ENCODE measurements around the gene MDGA2. TPM values are rescaled to one million over a fixed set of nuclear protein-coding genes. Genes with fewer than 3 reads are reported as not detected.

Gene MDGA2
- total and polyA plus RNA-seq, 2 of the 8 experiments (the other 6 are each of a cell fraction or from before 2014, with no cell fraction given), result 0.11 to 0.69 TPM

DNA sequence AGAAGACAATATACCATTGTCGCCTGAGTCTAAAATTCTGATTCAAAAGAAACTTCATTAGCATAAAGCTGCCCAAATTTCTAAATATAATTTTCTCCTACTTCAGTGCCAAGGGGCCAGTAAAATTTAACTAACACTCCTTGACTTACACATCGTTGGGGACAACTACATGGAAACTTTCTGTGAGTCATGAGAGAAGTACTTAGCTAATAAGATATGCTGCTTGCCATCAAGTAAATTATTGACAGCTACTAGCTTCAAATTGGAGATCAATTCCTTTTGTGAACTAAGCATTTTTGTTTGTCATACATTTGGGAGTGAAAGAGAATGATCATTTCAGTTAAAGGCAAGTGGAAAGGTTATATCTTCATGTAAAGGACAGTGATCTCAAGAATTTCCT is 373.3 kb downstream of the MDGA2 start:
- Histone ChIP-seq H3K4me2 (ENCODE audit: insufficient read depth in 1 of 2, low read depth in 2 of 2, low read length in 2 of 2) (no peak overlapping the region), H4K91ac (replicated peaks; ENCODE audit: insufficient read length, low read length) (no peak overlapping the region), H3K36me3 (ENCODE audit: control insufficient read depth in 2 of 4, insufficient read depth in 4 of 4, low read length in 3 of 4) (no peaks in the 10 kb centered on the region), H3K4ac (replicated peaks; ENCODE audit: insufficient read length, low read depth, low read length) (no peak overlapping the region), H2BK5ac (ENCODE audit: low read depth, low read length) (no peak overlapping the region), H3K27me3 (replicated peaks in 1 of 4; ENCODE audit: control insufficient read depth in 3 of 4, extremely low read depth in 1 of 4, insufficient read depth in 3 of 4, low read length in 3 of 4) (no peaks in the 10 kb centered on the region), H2AK5ac (ENCODE audit: low read depth, low read length) (no peak overlapping the region), H2BK120ac (replicated peaks; ENCODE audit: low read depth, low read length) (no peak overlapping the region), H3K23ac (ENCODE audit: insufficient read length) (no peak overlapping the region), H3K4me1 (replicated peaks in 1 of 4; ENCODE audit: control insufficient read depth in 3 of 4, insufficient read depth in 4 of 4, low read length in 3 of 4) (no peaks in the 10 kb centered on the region), H3K18ac (ENCODE audit: extremely low read depth, low read length) (no peak overlapping the region), H2BK12ac (ENCODE audit: low read depth, low read length) (no peak overlapping the region), H4K8ac (ENCODE audit: extremely low read depth, insufficient read depth, low read length) (no peak overlapping the region), H4K20me1 (replicated peaks in 1 of 2; ENCODE audit: control insufficient read depth in 1 of 2, insufficient read depth in 2 of 2, low read length in 2 of 2) (no peaks in the 10 kb centered on the region), H4K5ac (ENCODE audit: insufficient read length, low read depth, low read length) (no peak overlapping the region), H3K4me3 (ENCODE audit: extremely low read depth in 1 of 4, insufficient read depth in 2 of 4, low read depth in 3 of 4, low read length in 4 of 4) (no peak overlapping the region), H2BK15ac (ENCODE audit: low read length) (no peak overlapping the region), H3K9ac (replicated peaks in 1 of 4; ENCODE audit: extremely low read depth in 1 of 4, low read depth in 3 of 4, low read length in 3 of 4) (no peak overlapping the region), H2BK20ac (ENCODE audit: low read length) (no peak overlapping the region), H2AFZ (ENCODE audit: low read length) (no peak overlapping the region), H3K56ac (replicated peaks; ENCODE audit: insufficient read length, low read depth, low read length) (no peak overlapping the region), H3K79me1 (ENCODE audit: low read depth, low read length) (no peaks in the 10 kb centered on the region), H3K23me2 (ENCODE audit: low read depth, low read length) (no peaks in the 10 kb centered on the region), H3K27ac (ENCODE audit: low read depth, low read length) (no peak overlapping the region), H3K79me2 (ENCODE audit: control insufficient read depth in 1 of 2, insufficient read depth in 2 of 2, low read length in 2 of 2) (no peaks in the 10 kb centered on the region), H3K9me3 (ENCODE audit: insufficient read depth in 2 of 2, low read depth in 1 of 2, low read length in 1 of 2) (no peaks in the 10 kb centered on the region), H3K14ac (ENCODE audit: insufficient read length) (no peak overlapping the region)
- 82% methylated on average over 2 of the region's 2 CpGs; no CpG with 5 or more reads in 1 of the 2 experiments for WGBS, 2 experiments (ENCODE audit: extremely low coverage in 1 of 2, insufficient coverage in 1 of 2, insufficient read length in 1 of 2, insufficient replicate concordance in 2 of 2, low coverage in 1 of 2, low lambda C conversion rate in 2 of 2, missing lambda C conversion rate in 1 of 2)
- CTCF ChIA-PET (ENCODE audit: partially characterized antibody), result interaction anchor here (1.3 kb wide), 1 partner anchor 21 kb away, joined by 4 read pairs; no protein-coding TSS in a partner anchor
- DNase-seq (ENCODE audit: low read depth in 1 of 2, low spot score in 2 of 2) (no peak), FAIRE-seq (no peak)
- POLR2A ChIA-PET (ENCODE audit: partially characterized antibody), result no interaction called here
- TF ChIP-seq SIN3A (conservative IDR thresholded peaks at IDR 0.05 in 1 of 2, IDR thresholded peaks at IDR 0.05 in 1 of 2; ENCODE audit: low read depth in 1 of 2, low read length in 2 of 2) (no peak), SIRT6 (IDR thresholded peaks at IDR 0.05; ENCODE audit: low read length) (no peak), MAFK (IDR thresholded peaks at IDR 0.05; ENCODE audit: low read depth, low read length) (no peak)

All from H1 (cell line).